Smooth muscle cell of the brain vasculature (primary cell): ENCODE measurements around the gene UNG.
"Not testable (repeated sequence)": the region's sequence is repeated elsewhere in the genome, so short reads cannot be mapped to it uniquely, and the experiment has no call there.

ENCODE experiments used
- DNase-seq: peaks from one replicate; pipeline ENCODE4 v3.0.0-alpha.2; 2012; ENCODE audit warnings: low read depth, low spot score

UNG gene

DNA sequence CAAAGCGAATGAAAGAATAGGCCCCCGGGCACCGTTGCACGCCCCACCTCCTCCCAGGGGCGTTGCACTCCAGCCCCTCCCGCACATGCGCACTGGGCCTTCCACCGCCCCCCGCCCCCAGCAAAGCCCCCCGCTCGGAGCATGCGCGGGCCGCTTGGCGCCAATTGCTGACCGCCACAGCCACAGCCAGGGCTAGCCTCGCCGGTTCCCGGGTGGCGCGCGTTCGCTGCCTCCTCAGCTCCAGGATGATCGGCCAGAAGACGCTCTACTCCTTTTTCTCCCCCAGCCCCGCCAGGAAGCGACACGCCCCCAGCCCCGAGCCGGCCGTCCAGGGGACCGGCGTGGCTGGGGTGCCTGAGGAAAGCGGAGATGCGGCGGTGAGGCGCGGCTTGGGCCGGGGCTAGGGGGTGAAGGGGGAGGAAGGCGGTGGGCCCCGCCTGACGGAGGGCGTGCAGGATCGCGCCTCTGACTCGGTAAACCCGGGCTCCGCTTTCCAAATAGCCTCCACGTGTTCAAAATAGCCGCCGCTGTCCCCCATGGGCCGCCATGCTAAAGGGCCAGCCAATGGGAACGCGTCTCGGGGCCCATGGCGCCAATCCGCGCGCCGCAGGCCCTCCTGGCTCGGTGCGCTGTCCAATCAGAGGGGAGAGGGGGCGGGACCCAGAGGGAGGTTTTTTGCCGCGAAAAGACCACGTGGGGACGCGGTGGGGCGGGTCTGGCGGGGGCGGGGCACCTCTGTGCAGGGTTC lies at the start of gene UNG:
Gene UNG (plus strand): TSS at position 163 of the 748 bp plus-strand sequence. CDS start 83 bp downstream, at position 246.
- peak; percentile 89 for DNase-seq

DNA sequence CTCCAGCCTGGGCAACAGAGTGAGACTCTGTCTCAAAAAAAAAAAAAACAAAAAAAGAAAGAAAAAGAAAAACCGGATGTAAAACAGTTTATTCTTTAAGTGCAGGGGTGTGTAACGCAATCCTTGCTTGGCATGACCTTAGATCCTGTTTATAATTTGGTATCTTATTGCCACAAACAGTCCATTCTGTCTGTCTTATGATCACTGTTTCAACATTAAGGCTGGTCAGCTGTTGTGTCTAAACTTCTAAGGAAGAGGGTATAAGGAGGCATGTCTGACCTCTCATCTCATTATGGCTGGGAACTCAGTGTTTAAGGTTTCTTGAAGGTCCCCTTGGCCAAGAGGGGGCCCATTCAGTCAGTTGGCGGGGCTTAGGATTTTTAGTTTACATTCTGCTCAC lies 48.7 kb upstream of the UNG start:
- DNase-seq = not testable (repeated sequence)

DNA sequence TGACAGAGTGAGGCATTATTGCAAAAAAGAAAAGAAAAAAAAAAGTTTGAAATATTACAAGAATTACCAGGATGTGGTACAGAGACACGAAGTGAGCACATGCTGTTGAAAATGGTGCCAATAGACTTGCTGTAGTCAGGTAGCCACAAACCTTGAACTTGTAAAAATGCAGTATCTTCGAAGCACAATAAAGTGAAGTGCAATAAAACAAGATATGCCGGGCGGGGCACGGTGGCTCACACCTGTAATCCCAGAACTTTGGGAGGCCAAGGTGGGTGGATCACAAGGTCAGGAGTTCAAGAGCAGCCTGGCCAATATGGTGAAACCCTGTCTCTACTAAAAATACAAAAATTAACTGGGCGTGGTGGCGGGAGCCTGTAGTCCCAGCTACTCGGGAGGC lies 47.6 kb upstream of the UNG start:
- not testable (repeated sequence) for DNase-seq

DNA sequence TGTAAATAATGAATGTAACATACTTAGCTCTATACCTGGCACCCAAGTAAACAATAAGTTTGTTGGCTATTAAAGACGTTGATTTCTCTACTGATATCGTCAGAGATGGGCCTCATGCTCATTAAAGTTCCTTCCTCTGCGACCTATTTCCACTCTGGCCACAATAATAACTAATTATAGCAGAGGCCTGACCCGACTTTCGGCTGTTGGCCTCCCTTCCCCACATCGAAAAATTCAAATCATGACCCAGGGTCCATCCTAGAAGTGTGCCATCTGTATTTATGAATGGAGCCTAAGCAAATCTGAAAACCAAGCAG lies 45.3 kb upstream of the UNG start:
- no peak for DNase-seq

DNA sequence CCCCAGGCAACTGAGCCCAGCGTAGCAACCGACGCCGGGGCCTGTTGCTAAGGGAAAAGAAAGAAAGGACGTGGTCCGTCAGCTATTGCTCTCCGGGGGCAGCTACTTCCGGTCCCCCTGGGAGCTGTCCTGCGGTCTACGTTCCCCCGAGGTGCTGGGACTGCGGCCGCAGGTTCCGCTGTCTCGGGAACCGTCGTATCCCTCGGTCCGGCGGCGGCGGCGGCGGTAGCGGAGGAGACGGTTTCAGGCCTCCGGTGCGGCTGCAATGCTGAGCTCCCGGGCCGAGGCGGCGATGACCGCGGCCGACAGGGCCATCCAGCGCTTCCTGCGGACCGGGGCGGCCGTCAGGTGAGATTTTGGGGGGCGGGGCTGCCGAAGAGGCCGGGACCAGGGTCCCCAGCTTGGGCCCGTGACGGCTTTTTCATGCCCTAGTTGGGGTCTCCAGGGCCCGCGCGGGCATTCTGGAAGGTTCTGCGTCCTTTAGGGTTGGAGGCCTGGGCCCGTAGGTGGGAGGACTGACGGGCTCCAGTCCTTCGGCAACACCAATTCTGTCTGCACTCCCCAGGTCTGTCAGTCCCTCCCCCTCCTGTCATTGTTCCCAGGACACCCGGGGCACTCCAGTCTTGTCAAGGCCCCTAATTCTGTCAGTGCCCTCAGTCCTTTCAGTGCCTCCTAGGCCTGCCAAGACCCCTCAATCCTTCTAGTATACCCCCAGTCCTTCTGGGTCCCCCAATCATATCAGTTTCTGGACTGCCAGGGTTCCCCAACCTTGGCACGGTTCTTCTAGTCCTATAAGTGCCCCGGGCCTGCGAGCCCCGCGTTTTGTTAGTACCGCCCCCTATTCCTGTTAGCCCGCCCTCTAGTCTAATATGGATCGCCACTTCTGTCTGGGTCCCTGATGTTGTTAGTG lies 44.7 kb upstream of the UNG start, which contains the start of gene USP30:
Gene USP30 (plus strand): TSS at position 163 of the 910 bp plus-strand sequence. CDS start 103 bp downstream, at position 266.
- DNase-seq = peak; percentile 57

DNA sequence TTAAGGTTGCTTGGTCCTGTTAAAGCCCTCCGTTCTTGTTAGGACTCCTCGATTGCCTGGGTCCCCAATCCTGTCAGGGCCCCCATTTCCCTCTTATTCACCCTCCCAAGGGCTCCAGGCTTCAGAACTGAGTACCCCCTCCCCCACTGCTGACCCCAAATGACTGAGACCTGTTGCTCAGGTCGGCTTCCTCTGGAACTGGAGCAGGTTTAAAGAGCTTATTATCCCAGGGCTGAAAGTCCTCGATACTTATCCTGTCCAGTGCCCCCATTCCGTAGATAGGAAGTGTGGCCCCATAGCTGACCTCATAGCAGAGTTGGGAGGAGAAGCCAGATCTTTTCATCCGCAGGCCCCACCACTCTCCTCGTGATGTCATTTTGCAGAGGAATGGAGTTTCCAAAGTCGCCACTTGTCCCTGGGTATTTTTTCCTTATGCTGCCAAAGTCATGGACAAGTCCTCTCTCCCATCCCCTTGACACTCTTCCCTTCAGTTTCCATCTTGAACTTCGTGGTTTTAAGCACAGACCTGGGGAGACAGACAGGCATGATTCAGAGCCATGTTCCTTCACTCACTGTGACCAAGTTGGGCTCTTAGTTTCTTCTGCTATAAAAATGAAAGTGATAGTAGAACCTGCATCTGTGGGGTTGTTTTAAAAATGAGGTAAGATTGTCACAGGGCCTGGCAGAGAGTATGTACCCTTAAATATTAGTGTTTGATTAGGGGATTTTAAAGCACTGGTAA lies 43.8 kb upstream of the UNG start:
- no peak for DNase-seq

DNA sequence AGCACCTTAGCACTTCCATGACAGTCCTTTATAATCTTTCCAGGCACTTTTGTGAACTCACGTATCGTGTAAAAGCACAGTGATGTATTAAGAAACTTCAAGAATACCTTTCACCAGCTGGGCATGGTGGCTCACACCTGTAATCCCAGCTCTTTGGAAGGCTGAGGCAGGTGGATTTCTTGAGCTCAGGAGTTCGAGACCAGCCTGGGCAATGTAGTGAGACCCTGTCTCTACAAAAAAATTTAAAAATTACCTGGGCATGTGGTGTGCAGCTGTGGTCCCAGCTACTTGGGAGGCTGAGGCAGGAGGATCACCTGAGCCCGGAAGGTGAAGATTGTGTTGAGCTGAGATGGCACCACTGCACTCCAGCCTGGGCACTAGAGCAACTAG lies 43.3 kb upstream of the UNG start:
- DNase-seq = not testable (repeated sequence)

DNA sequence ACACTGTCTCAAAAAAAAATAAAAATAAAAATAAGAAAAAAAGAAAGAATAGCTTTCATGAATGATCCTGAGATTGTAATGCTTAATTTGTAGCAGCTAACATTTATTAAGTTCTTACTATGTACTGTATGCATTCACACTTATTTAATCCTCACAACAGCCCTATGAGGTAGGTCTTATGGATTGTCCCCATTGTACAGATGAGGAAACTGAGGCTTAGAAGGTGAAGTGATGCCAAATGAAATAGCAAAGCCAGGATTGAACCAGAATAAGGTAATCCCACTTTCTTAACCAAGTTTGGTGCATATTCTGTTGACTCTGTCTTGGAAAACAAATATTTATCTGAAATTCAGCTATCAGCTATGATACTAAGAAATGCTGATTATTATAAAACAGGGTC lies 42.9 kb upstream of the UNG start:
- no peak for DNase-seq

DNA sequence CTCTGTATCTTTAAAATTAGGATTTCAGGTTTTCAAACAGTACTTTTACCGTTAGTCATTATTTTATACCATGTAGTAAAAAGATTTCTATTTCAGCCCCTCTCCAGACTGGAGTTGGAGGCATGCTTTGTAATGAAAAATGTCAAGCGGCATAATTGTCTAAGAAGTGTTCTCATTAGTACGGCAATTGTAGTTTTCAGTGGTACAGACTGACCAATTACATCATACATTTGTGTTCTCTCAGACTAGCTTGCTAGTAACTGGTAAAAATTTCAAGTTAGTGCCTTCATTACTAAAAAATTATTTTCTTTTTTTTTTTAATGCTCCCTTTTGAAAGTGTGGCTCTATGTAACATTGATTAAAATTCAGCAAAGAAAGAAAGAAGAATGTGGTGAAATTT lies 40.5 kb upstream of the UNG start:
- DNase-seq = no peak

DNA sequence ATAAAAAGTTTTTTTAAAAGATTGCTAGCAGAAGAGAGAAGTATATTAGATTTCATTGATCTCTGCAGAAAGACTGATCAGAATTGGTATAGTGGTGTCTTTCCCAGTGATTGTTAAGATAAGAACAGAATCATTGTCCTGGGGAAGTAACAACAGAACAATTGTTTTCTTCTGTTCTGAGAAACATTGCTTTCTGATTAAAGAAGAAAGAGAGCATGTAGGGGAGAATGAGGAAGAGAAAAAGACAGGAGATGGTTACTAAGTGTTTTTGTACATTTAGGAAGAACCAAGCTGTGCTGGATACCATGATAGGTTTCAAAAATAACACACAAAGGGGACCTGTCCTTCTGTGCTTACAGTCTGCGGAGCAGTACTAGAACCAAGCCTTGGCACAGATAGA lies 40.0 kb upstream of the UNG start:
- DNase-seq = no peak

DNA sequence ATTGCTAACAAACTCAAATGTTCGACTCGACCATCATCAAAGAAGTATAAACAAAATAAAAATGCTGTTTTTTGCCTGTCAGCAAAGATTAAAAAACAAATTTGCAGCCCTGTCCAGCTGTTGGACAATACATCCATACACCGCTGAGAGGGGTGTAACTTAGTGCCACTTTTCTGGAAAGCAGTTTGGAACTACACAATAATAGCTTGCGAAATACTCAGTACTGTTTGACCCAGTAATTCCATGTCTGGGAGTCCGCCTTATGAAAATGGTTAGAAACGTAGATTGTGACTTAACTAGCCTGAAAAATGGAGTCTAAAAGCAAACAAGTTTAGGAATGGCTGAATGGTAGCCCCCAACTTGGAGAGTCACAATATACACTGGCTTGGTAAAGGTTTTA lies 38.6 kb upstream of the UNG start:
- DNase-seq = no peak

DNA sequence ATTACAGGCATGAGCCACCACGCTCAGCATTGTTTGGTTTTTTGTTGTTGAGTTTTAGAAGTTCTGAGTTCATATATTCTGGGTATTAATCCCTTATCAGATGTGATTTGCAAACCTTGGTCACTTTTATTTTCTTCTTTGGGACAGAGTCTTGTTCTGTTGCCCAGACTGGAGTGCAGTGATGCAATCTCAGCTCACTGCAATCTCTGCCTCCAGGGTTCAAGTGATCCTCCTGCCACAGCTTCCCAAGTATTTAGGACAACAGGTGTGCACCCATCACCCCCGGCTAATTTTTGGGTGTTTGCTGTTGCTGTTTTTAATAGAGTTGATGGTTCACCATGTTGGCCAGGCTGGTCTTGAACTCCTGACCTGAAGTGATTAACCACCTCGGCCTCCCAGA lies 33.3 kb upstream of the UNG start:
- DNase-seq = no peak

DNA sequence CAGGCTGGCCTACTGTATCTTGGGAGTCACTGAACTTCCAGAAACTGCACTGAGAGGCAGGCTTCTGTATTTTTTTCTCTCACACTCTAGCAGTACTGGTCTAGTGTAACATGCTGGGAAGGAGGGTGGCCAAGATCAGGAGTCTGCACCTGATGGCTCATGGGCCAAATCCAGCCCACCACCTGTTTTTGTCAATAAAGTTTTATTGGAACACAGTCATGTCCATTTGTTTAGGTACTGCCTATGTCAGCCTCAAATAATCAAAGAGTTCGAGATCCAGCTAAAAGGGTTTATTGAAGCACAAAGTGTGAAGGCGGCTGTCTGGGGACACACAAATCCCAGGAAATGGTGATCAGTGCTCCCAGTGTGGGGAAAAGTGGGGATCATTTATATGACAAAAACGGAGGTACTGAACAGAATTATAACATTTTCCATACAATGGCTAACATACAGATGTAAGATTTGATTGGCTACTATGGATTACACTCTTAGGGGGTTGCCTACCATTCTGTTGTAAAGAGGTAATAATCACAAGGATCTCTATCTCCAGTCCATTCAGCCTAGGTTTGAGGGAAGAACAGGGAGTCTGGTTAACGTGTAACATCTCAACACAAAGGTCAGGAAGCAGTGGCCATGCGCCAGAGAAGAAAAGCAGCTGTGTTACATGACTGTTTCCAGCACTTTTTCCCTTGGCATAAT lies 32.1 kb upstream of the UNG start:
- no peak for DNase-seq

DNA sequence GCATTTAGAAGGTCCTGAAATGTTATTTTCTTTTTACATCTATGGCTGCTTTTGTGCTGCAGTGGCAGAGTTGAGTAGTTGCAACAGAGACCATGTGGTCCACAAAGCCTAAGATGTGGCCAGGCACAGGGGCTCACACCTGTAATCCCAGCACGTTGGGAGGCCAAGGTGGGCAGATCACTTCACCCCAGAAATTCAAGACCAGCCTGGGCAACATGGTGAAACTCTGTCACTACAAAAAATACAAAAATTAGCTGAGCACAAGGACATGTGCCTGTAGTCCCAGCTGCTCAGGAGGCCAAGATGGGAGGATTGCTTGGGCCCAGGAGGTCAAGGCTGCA lies 31.6 kb upstream of the UNG start:
- DNase-seq = no peak

DNA sequence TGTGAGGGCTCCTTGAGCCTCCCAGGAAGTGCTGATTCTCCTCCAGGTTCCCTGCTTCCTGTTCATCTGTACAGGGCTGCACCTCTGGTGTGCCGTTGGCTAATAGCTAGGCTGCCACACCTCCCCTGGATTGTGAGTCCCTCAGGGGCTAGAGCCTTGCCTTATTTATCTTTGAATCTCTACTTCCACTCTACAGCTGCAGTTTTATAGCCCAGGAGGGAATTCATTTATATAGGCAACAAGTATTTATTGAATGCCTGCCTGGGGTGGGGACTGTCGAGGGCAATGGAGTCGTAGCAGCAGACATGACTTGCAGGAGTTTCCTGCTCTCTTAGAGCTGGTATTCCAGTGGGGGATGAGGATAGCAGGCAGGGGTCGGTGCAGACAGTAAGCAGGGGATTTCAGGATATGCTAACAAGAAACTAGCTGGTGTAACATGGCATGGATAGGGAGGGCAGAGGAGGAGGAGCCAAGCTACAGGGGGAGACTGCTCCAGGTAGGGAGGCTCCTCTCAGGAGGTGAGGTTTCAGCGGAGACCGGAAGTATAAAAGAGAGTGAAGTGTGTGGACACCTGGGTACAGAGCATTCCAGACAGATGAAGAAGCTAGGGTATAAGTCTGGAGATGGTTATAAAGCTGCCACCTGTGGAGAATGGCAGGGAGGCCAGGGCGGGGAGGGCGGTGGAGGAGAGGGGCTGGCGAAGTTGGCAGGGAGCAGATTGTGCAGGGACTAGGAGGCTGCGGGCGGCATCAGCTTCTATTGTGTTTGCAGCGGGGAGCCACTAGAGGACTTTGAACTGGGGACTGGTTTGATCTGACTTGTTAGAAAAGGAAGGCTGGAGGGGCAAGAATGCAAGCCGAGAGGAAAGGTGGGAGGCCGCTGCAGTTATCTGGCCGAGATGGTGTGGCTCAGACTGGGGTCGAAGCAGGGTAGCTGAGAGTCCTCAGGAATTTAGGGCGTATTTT lies 27.8 kb upstream of the UNG start:
- no peak for DNase-seq

DNA sequence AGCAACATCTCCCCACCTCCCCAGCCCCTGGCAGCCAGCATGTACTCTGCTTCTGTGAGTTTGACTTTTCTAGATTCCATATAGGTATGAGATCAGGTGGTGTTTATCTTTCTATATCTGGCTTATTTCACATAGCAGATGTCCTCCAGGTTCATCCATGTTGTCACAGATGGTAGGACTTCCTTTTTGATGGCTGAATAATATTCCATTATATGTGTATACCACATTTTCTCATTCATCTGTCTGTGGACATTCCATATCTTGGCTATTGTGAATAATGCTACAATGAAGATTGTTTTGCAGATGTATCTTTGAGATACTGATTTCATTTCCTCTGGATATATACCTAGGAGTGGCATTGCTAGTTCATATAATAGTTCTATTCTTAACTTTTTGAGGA lies 22.5 kb upstream of the UNG start:
- DNase-seq = no peak

DNA sequence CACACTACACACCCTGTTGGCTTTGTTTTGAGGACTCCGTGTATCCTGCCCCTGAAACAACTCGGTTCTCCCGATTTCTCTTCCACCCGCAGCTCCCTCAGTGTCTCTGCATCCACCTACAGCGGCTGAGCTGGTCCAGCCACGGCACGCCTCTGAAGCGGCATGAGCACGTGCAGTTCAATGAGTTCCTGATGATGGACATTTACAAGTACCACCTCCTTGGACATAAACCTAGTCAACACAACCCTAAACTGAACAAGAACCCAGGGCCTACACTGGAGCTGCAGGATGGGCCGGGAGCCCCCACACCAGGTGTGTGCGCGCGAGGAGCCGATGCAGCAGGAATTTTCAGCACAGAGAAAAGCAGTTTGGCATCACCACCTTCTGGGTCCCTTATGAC lies 14.6 kb upstream of the UNG start:
- no peak for DNase-seq

DNA sequence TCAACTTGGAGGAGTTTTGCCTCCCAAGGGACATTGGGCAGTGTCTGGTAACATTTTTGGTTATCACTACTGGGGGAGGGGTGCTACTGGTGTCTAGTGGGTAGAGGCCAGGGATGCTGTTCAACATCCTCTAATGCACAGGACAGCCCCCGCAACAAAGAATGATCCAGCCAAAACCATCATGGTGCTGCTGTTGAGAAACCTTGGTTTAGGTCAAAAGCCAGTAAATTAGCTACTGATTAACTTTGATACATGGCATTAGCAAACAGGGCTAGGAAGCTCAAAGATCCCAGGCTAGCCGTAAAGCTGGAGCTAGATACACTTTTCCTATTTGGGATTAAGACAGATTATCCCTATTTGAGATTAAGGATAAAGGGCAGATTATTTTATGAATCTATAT lies 13.0 kb upstream of the UNG start:
- no peak for DNase-seq

DNA sequence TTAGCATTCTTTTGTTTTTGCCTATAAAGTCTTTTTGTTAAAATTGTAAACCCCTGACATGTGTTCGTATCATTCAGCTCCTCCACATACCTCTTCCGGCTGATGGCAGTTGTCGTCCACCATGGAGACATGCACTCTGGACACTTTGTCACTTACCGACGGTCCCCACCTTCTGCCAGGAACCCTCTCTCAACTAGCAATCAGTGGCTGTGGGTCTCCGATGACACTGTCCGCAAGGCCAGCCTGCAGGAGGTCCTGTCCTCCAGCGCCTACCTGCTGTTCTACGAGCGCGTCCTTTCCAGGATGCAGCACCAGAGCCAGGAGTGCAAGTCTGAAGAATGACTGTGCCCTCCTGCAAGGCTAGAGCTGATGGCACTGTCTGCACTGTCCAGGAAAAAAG lies 11.8 kb upstream of the UNG start:
- DNase-seq = no peak

DNA sequence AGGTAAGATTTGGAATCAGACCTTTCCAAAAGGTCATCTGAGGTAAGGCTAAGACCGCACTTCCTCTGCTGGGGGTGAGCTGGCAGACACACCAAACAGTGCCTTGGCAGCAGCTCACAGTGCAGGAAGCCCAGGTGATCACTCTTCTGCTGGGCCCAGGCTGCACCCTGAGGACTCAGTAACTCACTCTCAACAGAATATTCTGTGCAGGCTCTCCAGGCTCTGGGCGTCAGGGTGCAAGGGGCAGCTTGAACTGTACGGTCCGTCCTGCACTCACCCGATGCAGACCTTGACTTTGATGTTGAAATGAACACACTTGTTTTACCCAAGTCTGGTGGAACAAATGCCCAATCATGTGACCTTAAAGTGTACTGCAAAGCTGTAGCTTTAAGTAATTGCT lies 10.1 kb upstream of the UNG start:
- no peak for DNase-seq

DNA sequence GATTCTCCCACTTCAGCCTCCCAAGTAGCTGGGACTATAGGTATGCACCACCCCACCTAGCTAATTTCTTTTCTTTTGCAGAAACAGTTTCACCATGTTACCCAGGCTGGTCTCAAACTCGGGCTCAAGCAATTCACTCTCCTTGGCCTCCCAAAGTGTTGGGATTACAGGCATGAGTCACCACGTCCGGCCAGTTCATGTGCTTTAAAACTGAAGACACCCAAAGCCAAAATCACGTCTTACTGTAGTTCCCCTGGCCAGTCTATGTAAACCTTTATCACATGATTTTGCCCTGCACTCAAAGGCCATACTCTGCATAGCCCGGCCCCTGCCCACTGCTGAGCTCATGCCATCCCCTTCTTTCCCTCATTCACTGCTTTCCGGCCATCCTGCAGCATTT lies 8.6 kb upstream of the UNG start:
- DNase-seq = no peak
